Immature natural killer cell (primary cell): ENCODE data around the gene RASSF7. TPM values are rescaled to one million over a fixed set of nuclear protein-coding genes. Genes with fewer than 3 reads are reported as not detected.
A peak's percentile ranks its signal among the peaks of the same experiment; 100 is the strongest.

ENCODE experiments used
- DNase-seq, 3 donors: peaks; one replicate each; pipeline ENCODE4 v3.0.0; 2022; ENCODE audit warnings: mixed read lengths in 1 of 3
- H3K27ac Mint-ChIP-seq, 6 donors: one replicate each; pipeline ENCODE4 v1.8.0; 2020; ENCODE audit warnings: mixed read lengths in 6 of 6, mild to moderate bottlenecking in 5 of 6, inconsistent platforms in 4 of 6, moderate library complexity in 3 of 6
- H3K27me3 Mint-ChIP-seq, 3 donors: one replicate each; pipeline ENCODE4 v1.8.0; 2020 to 2021; ENCODE audit warnings: low read depth in 3 of 3, mild to moderate bottlenecking in 3 of 3, mixed read lengths in 3 of 3, moderate library complexity in 3 of 3, inconsistent platforms in 1 of 3
- H3K36me3 Mint-ChIP-seq, 3 donors: one replicate each; pipeline ENCODE4 v1.8.0; 2020; ENCODE audit warnings: mixed read lengths in 3 of 3, inconsistent platforms in 2 of 3, mild to moderate bottlenecking in 2 of 3
- H3K4me1 Mint-ChIP-seq, 2 donors: one replicate each; pipeline ENCODE4 v1.8.0; 2020; ENCODE audit warnings: inconsistent platforms in 2 of 2, mild to moderate bottlenecking in 2 of 2, mixed read lengths in 2 of 2, moderate library complexity in 1 of 2
- H3K4me3 Mint-ChIP-seq, 5 donors: one replicate each; pipeline ENCODE4 v1.8.0; 2020; ENCODE audit warnings: mild to moderate bottlenecking in 5 of 5, mixed read lengths in 5 of 5, inconsistent platforms in 3 of 5, moderate library complexity in 3 of 5
- H3K9me3 Mint-ChIP-seq, 6 donors: one replicate each; pipeline ENCODE4 v1.8.0; 2020; ENCODE audit warnings: mild to moderate bottlenecking in 6 of 6, mixed read lengths in 6 of 6, inconsistent platforms in 4 of 6, moderate library complexity in 3 of 6
- polyA plus RNA-seq, 3 donors: library from polyadenylated mRNA; unstranded; fragments of 300-500 nt; fragmentation: Illumina TruSeq; gene quantifications; one replicate each; pipeline ENCODE4 v1.2.3, GENCODE V29; 2021

The RASSF7 gene
- polyA plus RNA-seq, 3 donors from 2014 or later: 20.3 to 31.9 (median 31.5) TPM

DNA sequence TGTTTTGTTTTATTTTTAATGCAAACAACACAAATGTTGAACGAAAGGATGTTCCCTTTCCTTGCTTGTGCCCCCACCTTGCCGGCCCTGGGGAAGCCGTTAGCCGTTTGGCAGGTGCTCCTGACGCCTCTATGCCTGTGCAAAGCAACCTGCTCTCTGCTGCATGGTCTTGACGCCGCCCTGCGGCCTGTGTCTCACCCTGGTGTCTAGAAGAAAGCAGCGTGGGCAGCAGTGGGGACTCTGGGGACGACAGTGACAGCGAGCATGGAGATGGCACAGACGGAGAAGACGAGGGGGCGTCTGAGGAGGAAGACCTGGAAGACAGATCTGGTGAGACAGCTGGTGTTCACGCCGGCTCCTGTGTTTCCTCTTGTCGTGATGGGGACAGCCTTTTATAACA is 21.0 kb downstream of the RASSF7 start:
- Mint-ChIP-seq H3K9me3 (no peaks in the 10 kb centered on the region), H3K4me1 (peaks cover 48 to 49% of the 10 kb centered on the region in 2 donors), H3K27me3 (peaks cover 2 to 14% (median 4%) of the 10 kb centered on the region in 3 donors), H3K36me3 (peaks cover 0 to 8% (median 0%) of the 10 kb centered on the region in 3 donors), H3K4me3 (no peak overlapping the region), H3K27ac (peak overlapping the region in 1 of 6 donors; percentile 80)
- no peak for DNase-seq

- DNase-seq: no peak
- H3K4me3 Mint-ChIP-seq: no peak overlapping the region
- H3K9me3 Mint-ChIP-seq: no peaks in the 10 kb centered on the region
- H3K27ac Mint-ChIP-seq: no peak overlapping the region
- peaks cover 2 to 4% (median 3%) of the 10 kb centered on the region in 3 donors for H3K27me3 Mint-ChIP-seq
- H3K4me1 Mint-ChIP-seq: peaks cover 30 to 39% of the 10 kb centered on the region in 2 donors
- peaks cover 0 to 23% (median 5%) of the 10 kb centered on the region in 3 donors for H3K36me3 Mint-ChIP-seq
These were observed 23.5 kb downstream of the RASSF7 start for GRCh38 chr11:584287-584686.

DNA sequence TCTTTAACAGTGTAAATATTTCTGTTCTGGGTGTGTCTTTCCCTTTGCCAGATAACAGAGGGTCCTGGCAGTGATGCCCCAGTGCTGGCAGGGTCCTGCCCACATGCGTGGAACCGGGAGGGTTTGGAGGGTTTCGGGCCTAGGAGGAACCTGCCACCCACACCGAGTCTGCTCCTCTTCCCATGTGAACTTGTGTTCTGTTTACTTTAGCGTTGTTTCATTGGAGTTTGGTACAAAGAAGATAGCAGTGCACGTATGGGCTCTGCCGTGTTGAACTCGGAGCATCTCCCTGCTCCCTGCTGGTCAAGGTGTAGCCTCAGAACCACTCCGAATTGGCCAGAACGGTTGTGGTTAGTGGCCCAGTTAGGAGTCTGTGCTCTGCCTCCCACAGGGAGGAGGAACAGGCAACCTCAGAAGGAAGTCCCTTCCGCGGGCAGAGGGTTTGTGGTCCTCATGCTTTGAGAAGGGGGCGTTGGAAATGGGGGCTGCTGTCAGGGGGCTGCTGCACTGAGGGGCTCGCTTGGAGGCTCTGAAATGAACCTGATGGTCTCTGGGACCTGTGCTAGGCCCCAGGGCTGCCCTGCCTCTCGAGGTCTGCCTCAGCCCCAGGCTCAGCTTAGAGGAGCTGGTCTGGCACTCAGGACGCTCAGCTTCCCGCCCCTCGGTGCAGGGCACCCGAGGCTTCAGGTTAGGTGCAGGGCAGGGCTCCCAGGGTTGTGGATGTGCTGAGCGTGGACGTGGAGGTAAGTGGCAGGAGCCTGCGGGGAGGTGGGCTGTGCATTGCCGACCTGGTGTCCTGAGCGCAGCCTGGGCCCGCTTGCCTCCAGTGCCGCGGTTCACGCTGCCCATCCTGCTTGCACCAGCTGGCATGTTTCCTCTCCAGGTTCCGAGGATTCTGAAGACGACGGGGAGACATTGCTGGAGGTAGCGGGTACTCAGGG is 25.9 kb downstream of the RASSF7 start:
- H3K9me3 Mint-ChIP-seq: peaks cover 0 to 1% (median 0%) of the 10 kb centered on the region in 6 donors
- H3K4me3 Mint-ChIP-seq: no peak overlapping the region
- DNase-seq: no peak
- peaks cover 5 to 10% (median 7%) of the 10 kb centered on the region in 3 donors for H3K27me3 Mint-ChIP-seq
- H3K36me3 Mint-ChIP-seq: peaks cover 0 to 24% (median 10%) of the 10 kb centered on the region in 3 donors
- peak overlapping the region in 2 of 6 donors; percentile 30 to 43 for H3K27ac Mint-ChIP-seq
- H3K4me1 Mint-ChIP-seq: peaks cover 10 to 19% of the 10 kb centered on the region in 2 donors

DNA sequence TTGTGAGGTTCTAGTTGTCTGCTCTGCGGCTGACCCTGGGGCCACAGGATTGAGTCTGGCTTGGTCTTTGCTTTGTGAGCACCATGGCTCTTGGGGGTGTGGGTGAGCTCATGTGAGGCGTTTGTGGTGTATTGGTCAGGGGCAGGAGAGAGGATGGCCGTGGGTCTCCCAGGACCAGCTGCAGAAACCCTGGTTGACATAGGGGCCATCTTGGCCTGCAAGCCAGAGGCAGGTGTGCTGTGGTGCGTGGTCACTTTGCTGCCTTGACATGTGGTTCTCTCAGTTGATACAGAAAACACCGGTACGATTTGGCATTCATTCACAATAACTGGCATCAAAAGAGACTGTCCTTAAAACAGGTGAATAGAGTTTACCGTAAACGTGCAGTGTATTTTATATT is 26.8 kb downstream of the RASSF7 start:
- H3K9me3 Mint-ChIP-seq: peaks cover 0 to 2% (median 0%) of the 10 kb centered on the region in 6 donors
- H3K36me3 Mint-ChIP-seq: peaks cover 4 to 28% (median 14%) of the 10 kb centered on the region in 3 donors
- H3K4me1 Mint-ChIP-seq: peaks cover 7 to 15% of the 10 kb centered on the region in 2 donors
- H3K27me3 Mint-ChIP-seq: peaks cover 5 to 10% (median 7%) of the 10 kb centered on the region in 3 donors
- no peak overlapping the region for H3K4me3 Mint-ChIP-seq
- no peak for DNase-seq
- peak overlapping the region in 5 of 6 donors; percentile 17 to 91 (median 83) for H3K27ac Mint-ChIP-seq

DNA sequence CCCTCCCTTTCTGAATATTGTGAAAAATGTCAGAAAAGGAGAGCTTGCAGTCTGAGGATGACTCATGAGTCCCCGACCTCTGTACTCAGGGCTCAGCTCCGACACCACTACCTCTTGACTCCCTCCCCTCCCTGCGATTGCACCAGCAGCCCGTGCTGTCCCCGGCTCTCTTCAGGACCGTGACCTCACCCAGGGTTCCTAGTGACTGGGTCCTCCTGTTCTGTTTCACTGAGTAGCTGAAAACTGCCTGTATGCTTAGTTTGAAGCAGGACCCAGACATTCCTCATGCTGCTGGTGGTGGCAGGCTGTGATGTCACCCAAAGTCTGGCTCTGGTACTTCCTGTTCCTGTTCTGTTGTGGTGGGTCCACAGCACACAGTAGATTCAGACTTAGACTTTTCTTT is 27.2 kb downstream of the RASSF7 start:
- Mint-ChIP-seq H3K27ac (peak overlapping the region; percentile 80 to 91 (median 84)), H3K27me3 (peaks cover 5 to 10% (median 7%) of the 10 kb centered on the region in 3 donors), H3K9me3 (peaks cover 0 to 2% (median 0%) of the 10 kb centered on the region in 6 donors), H3K36me3 (peaks cover 4 to 28% (median 14%) of the 10 kb centered on the region in 3 donors), H3K4me1 (peaks cover 7 to 15% of the 10 kb centered on the region in 2 donors), H3K4me3 (peak overlapping the region in 2 of 5 donors; percentile 25 to 46)
- DNase-seq: peak in 2 of 3 donors; percentile 31 to 46

- no peak for DNase-seq
- peaks cover 0 to 2% (median 0%) of the 10 kb centered on the region in 6 donors for H3K9me3 Mint-ChIP-seq
- H3K27ac Mint-ChIP-seq: peak overlapping the region in 2 of 6 donors; percentile 40 to 48
- peaks cover 9 to 10% of the 10 kb centered on the region in 2 donors for H3K4me1 Mint-ChIP-seq
- H3K4me3 Mint-ChIP-seq: no peak overlapping the region
- peaks cover 7 to 10% (median 9%) of the 10 kb centered on the region in 3 donors for H3K27me3 Mint-ChIP-seq
- H3K36me3 Mint-ChIP-seq: peaks cover 8 to 24% (median 14%) of the 10 kb centered on the region in 3 donors
These were observed 29.0 kb downstream of the RASSF7 start for GRCh38 chr11:589798-590197.

DNA sequence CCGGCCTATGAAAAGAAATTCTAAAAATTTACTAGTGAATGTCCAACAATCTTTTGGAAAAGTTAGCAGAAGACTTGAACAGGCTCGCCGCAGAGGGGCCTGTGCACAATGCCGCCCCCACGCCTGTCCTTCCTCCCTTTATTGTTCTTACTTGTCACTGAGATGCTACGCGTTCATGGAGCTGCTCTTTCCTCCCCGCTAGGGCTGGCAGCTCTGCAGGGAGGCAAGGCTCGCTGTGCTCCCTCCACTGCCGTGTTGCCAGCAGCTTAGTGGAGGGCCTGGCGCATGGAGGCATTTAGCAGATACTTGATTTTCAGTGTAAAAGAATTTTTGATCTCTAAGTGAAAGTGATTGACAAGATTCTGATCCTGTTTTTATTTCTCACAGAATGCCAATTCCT is 30.2 kb downstream of the RASSF7 start:
- Mint-ChIP-seq H3K4me1 (peaks cover 11 to 13% of the 10 kb centered on the region in 2 donors), H3K9me3 (peaks cover 0 to 2% (median 0%) of the 10 kb centered on the region in 6 donors), H3K27me3 (peaks cover 7 to 9% (median 8%) of the 10 kb centered on the region in 3 donors), H3K27ac (no peak overlapping the region), H3K36me3 (peaks cover 8 to 24% (median 14%) of the 10 kb centered on the region in 3 donors), H3K4me3 (no peak overlapping the region)
- DNase-seq: no peak

DNA sequence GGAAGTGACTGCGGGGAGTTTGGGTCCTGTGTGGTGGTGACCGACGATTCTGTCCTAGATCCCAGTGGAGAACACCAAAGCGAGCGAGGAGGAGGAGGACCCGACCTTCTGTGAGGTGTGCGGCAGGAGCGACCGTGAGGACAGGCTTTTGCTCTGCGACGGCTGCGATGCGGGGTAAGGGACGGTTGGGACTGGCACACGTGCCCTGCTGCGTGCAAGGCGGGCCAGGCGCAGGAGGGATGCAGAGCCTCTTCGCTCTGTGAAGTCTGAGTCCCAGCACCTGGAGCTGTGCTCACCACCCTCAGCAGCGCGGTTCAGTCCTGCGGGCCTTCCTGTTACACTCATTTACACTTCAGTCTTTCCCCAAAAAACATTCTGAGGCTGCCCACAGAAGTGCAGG is 31.7 kb downstream of the RASSF7 start:
- Mint-ChIP-seq H3K4me1 (peaks cover 20 to 23% of the 10 kb centered on the region in 2 donors), H3K27me3 (peaks cover 9 to 12% (median 10%) of the 10 kb centered on the region in 3 donors), H3K36me3 (peaks cover 8 to 25% (median 14%) of the 10 kb centered on the region in 3 donors), H3K9me3 (peaks cover 0 to 2% (median 0%) of the 10 kb centered on the region in 6 donors), H3K27ac (no peak overlapping the region), H3K4me3 (no peak overlapping the region)
- no peak for DNase-seq

- Mint-ChIP-seq H3K4me3 (no peak overlapping the region), H3K27me3 (peaks cover 9 to 12% (median 9%) of the 10 kb centered on the region in 3 donors), H3K4me1 (peaks cover 18 to 19% of the 10 kb centered on the region in 2 donors), H3K27ac (no peak overlapping the region), H3K36me3 (peaks cover 8 to 21% (median 13%) of the 10 kb centered on the region in 3 donors), H3K9me3 (peaks cover 0 to 2% (median 0%) of the 10 kb centered on the region in 6 donors)
- no peak for DNase-seq
These were observed 32.1 kb downstream of the RASSF7 start for GRCh38 chr11:592918-593317.

DNA sequence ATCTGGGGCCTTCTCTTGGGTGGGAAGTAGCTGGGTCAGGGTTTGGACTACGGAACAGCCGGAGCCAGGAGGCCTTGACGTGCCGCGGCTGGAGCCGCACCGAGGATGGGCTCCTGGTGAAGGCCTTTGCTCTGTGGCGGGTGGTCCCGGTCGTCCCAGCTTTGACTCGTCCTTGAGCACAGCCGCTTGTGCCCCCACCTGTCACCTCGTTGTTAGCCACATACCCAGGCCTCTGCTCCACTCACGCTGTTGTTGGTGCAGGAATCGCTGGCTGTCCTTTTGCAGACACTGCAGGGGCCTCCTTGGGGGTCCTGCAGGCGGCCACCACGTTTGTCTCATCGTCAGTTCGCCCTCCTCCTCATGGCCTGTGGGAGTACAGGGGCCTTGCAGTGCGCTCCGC is 32.6 kb downstream of the RASSF7 start:
- Mint-ChIP-seq H3K4me1 (peaks cover 16% of the 10 kb centered on the region in 2 donors), H3K36me3 (peaks cover 8 to 19% (median 11%) of the 10 kb centered on the region in 3 donors), H3K9me3 (peaks cover 0 to 2% (median 0%) of the 10 kb centered on the region in 6 donors), H3K27me3 (peaks cover 9 to 12% (median 10%) of the 10 kb centered on the region in 3 donors), H3K27ac (no peak overlapping the region), H3K4me3 (no peak overlapping the region)
- no peak for DNase-seq

GRCh38 chr11:595400-595799 is 34.6 kb downstream of the RASSF7 start:
- H3K4me3 Mint-ChIP-seq: no peak overlapping the region
- no peak for DNase-seq
- peaks cover 8 to 16% (median 9%) of the 10 kb centered on the region in 3 donors for H3K36me3 Mint-ChIP-seq
- H3K9me3 Mint-ChIP-seq: peaks cover 0 to 2% (median 0%) of the 10 kb centered on the region in 6 donors
- H3K27ac Mint-ChIP-seq: no peak overlapping the region
- H3K4me1 Mint-ChIP-seq: peaks cover 16% of the 10 kb centered on the region in 2 donors
- H3K27me3 Mint-ChIP-seq: peaks cover 7 to 11% (median 9%) of the 10 kb centered on the region in 3 donors

DNA sequence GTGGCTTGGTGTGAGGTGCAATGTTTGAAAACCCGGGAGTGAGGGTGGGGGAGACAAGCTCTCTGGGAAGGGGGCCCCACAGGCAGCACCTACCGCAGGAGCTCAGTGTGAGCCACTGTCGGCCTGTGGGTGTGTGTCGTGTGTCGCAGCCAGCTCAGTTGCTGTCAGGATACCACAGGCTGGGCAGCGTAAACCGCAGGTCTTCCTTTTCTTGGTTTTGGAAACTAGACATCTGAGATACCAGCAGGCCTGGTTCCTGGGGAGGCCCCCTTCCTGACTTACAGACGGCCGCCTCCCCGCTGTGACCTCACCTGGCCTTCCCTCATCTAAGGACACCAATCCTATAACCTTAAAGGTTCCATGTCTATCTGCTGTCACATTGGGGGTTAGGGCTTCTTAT is 35.6 kb downstream of the RASSF7 start:
- peak overlapping the region in 1 of 5 donors; percentile 14 for H3K4me3 Mint-ChIP-seq
- H3K27me3 Mint-ChIP-seq: peaks cover 4 to 7% (median 7%) of the 10 kb centered on the region in 3 donors
- peak overlapping the region in 3 of 6 donors; percentile 49 to 64 (median 63) for H3K27ac Mint-ChIP-seq
- peak in 2 of 3 donors; percentile 17 to 38 for DNase-seq
- H3K9me3 Mint-ChIP-seq: peaks cover 0 to 2% (median 0%) of the 10 kb centered on the region in 6 donors
- peaks cover 9 to 18% (median 9%) of the 10 kb centered on the region in 3 donors for H3K36me3 Mint-ChIP-seq
- peaks cover 16% of the 10 kb centered on the region in 2 donors for H3K4me1 Mint-ChIP-seq

GRCh38 chr11:597166-597725 is 36.5 kb downstream of the RASSF7 start:
- H3K27me3 Mint-ChIP-seq: peaks cover 4 to 7% (median 7%) of the 10 kb centered on the region in 3 donors
- H3K4me1 Mint-ChIP-seq: peaks cover 16% of the 10 kb centered on the region in 2 donors
- no peak overlapping the region for H3K4me3 Mint-ChIP-seq
- no peak for DNase-seq
- H3K27ac Mint-ChIP-seq: peak overlapping the region in 3 of 6 donors; percentile 17 to 63 (median 54)
- H3K9me3 Mint-ChIP-seq: no peaks in the 10 kb centered on the region
- H3K36me3 Mint-ChIP-seq: peaks cover 8 to 21% (median 10%) of the 10 kb centered on the region in 3 donors
